GM15510 (cell line): ENCODE results near the gene PTGDR2.

Source experiments
- POLR2A ChIP-seq: IDR thresholded peaks from 3 replicates; pipeline ENCODE4 v1.6.1; 2011; ENCODE audit warnings: borderline replicate concordance; ENCODE audit not compliant: insufficient read length; ENCODE audit errors: extremely low read depth

Gene PTGDR2

DNA sequence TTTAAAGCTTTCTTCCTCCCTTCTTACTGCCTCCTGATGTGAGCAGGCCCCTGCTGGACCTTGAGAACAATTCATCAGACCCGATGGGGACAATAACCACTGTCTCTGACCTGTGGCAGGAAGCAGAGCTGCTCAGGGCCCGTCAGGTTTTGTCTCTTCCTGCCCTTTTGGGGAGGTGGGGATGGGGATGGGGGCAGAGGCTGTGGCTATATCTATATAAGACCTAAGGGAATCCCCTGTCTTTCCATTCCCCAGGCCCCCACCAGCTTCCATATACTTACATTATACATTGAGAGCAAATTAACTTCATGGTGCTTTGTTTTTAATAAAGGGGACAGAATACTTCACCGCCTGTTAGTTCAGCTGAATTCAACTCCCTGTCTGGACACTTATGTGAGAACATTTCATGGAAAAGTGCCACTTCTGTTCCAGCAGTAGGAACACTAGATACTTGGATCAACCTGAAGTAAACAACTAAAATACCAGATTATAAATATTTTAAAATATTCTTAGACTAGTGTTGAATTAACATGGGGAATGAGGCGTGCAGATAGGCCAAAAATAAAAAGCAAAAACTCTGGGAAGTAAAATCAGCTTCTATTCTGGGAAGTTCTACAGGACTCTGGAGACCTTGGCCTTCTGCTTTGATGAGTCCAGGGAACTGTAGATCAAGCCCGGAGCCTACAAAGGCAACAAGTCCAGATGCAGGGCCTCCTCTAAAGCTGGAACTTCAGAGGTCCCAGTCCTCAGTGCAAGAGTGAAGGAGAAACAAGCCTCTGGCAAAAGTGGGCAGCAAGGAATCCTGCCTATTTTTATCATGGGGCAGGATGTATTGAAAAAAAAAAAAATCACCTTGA lies 22.7 kb upstream of the PTGDR2 start:
- TF ChIP-seq POLR2A: no peak

DNA sequence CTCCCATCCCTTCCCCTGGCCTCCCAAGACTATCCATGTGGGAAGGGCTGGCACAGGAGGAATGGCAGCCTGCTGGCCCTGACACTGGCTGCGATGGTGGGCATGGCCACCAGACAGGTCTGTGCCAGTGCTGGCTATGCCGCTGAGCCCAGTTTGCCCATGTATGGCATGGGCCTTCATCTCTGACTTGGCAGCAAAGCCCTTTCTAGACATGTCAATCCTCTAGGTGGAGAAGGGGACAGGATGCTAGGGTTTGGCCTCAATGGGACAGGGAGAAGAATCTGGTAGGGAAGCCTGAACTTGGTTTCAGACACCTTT lies 20.4 kb upstream of the PTGDR2 start:
- TF ChIP-seq POLR2A: no peak

DNA sequence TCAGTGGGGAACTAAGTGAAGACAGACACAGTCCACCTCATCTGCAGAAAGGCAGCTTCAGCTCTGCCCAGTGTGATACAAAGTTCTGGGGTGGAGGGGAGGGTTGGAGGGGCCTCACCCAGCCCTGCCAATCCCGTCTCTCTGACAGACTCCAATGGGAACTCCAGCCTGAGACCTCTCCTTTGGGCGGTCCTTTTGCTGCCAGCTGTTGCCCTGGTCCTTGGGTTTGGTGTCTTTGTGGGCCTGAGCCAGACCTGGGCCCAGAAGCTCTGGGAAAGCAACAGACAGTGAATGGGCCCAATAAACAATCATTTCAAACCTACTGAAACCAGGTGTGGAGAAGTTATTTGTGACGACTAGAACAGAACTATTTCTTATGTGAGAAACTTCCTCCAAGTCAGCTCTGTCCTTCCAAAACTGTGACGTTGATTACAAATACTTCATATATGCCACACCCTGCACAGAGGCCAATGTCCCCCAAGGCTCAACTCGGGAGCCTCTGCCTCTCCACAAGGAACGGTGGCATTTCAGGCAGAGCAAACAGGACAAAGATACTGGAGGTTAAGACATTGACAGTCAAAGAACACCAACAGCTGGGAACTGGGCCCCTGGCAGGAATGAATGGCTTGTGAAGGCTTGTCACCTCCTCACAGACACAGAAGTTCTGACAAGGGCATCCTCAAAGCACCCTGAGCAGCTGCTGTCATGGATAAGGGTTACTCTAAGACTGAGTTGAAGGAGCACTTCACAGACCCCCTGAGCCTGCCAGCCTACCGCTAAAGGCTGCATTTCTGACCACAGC lies 19.8 kb upstream of the PTGDR2 start:
- TF ChIP-seq POLR2A: no peak

DNA sequence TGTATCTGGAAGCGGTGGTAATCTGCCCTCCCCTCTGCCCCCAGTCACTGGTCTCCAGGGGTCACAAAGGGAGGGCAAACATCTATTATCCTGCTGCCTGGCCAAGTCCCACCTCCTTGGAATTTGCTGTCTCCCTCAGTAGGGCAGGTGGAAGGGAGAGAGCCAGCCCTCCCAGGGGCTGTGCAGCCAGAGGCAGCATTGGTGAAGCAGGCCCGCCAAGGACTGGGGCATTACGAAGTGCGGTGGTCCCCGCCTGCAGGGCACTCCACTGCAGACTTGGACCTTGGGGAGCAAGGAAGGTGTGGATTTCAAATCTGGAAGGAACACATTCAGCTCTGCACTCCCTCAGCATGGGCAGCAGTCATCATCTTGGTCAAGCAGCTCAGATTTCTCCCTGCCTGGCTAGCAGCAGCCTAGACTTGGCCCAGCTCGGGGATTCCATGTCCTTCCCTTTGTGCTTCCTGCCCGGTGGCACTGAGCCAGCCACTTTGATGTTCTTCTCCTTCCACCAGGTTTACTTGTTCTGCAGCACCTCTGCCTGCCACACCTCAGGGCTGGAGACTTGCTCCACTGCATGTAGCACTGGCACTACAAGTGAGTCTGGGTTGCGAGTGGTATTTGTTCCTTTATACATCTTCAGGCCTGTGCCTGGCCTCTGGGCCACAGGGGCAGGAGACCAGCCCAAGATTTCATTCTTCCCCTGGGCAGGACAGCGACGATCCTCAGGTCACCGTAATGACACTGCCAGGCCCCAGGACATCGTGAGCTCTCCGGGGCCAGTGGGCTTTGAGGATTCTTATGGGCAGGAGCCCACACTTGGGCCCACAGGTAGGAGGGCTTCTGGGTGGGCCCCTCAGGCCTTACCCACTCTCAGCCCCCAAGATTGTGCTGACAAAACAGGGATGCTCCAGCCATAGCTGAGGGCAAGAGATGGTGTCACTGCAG lies 18.9 kb upstream of the PTGDR2 start:
- TF ChIP-seq POLR2A: no peak

DNA sequence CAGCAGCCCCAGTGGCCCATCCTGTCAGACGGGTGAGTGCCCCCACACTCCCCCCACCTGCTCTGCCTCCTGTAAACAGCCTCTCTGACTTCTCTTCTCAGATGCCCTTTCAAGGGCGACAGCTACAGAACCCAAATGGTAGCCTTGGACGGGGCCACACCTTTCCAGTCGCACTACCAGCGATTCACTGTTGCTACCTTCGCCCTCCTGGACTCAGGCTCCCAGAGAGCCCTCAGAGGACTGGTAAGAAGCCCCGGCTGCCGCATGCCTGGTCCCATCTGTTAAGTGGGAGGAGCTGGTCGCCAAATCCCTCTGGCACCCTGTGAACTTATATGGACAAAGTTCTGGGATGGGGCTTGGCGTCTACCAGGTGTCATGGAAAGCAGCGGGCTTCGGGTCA lies 17.8 kb upstream of the PTGDR2 start:
- TF ChIP-seq POLR2A: no peak

DNA sequence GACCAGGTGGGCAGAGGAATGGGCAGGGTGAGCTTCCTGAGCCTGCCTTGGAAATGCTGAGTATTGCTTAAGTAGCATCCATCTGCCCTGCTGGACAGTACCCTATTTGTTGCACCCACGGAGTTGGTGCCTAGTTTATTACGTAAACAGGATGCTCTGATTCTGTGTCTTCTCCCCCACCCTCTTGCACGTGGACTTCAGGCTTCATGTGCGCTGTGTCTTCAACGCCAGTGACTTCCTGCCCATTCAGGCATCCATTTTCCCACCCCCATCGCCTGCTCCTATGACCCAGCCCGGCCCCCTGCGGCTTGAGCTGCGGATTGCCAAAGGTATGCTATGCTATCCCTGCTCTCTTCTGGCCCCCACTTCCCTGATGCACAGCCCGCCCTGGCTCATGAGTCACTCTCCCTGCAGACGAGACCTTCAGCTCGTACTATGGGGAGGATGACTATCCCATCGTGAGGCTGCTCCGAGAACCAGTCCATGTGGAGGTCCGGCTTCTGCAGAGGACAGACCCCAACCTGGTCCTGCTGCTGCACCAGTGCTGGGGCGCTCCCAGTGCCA lies 17.3 kb upstream of the PTGDR2 start:
- TF ChIP-seq POLR2A: no peak

DNA sequence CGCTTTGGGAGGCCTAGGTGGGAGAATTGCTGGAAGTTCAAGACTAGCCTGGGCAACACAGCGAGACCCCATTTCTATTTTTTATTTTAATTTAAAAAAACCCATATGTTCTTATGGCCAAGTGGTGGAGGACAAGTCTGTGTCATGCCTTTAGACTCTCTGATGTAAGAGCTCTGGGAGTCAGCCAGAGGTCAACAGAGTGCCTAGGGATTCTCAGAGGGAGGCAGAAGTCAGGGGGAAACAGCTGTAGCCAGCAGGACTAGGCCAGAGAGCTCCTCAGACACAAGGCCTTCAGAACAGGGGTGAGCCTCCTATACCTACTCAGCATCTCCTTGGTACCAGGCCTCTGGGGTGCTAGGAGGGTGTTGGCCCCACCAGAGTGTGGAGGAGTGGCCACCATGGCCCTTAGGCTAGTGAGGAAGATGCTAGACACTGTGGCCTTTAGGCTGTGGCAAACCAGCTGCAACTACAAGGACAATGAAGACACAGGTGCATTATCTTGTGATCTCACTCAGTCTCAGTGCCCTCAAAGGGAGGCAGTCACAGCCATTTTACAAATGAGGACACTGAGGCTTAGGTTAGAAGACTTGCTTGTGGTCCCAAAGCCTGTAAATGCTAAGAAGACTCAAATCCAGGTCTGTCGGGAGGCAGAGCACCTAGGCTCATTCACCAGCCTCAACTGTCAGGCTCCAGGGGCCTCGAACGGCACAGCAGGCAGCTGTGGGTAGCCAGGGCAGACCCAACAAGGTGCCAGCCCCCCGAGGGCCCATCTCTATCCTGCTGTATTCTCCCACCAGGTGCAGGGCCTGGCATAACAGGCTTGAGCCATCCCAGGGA lies 16.6 kb upstream of the PTGDR2 start:
- no peak for TF ChIP-seq POLR2A

DNA sequence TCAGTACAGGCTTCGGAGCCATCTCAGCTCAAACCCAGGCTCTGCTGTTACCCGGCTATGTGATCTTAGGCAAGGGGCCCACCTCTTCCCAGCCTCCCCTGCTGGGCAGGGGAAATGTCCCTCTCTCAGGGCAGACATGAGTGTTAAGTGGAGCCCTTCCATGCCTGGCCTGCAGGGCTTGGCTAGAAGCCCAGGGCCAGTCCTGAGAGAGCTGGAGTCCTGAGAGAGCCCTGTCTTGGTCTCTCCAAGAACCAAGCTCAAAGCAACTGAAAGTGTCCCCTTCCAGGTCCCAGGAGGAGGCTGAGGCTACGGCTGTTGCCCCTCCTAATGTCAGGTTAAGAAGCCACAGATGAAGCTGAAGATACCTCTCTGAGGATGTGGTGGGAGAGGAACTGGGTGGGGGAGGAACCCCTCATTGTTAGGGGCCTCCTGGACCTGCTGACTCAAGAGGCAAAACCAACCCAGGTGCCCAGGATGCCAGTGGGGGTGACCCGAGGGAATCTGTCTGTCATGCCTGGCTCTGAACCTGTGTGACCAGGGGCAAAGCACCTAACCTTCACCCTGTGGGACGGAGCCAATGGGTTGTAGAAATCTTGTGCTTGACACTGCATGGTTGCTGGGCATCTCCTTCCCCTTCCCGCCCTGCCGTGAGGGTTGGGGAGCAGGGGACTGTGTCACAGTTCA lies 15.8 kb upstream of the PTGDR2 start:
- no peak for TF ChIP-seq POLR2A

DNA sequence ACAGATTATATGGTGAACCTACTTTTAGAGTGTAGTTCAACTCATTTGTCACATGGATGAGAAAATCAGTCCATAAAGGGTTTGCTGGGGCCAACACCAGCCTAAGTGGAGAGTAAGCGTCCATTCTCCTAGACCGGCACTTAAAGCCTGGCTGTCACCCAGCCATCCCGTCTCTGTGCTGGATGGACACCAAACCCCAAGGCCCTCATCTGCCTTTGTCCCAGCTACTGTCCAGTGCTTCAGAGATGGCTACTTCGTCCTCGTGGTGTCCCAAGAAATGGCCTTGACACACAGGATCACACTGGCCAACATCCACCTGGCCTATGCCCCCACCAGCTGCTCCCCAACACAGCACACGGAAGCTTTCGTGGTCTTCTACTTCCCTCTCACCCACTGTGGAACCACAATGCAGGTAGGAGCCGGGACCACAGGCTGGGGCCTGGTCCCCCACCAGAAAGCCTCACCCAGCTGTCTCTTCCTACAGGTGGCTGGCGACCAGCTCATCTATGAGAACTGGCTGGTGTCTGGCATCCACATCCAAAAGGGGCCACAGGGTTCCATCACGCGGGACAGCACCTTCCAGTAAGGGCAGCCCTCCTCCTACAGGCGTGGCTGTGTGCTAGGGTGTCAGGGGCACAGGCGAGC lies 15.1 kb upstream of the PTGDR2 start:
- no peak for TF ChIP-seq POLR2A

DNA sequence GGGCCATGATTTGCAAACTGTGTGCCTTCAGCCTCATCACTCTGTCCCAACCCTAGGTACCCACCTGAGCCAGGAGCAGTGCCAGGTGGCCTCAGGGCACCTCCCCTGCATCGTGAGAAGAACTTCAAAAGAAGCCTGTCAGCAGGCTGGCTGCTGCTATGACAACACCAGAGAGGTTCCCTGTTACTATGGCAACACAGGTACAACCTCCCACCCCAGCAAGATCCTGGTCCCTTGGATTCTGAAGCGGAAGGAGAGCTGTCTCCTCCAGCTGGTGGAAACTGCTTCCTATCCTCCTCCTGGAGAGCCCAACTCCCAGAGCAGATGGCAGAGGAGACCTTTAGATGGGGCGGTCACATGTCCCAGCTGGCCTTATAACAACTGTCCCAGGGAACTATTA lies 14.5 kb upstream of the PTGDR2 start:
- no peak for TF ChIP-seq POLR2A

DNA sequence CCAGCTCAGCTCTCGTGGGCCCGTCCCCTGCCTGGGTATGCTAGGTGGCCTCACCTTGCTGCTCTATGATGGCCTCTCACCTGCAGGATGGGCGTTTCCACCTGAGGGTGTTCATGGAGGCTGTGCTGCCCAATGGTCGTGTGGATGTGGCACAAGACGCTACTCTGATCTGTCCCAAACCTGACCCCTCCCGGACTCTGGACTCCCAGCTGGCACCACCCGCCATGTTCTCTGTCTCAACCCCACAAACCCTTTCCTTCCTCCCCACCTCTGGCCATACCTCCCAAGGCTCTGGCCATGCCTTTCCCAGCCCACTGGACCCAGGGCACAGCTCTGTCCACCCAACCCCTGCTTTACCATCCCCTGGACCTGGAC lies 13.7 kb upstream of the PTGDR2 start:
- TF ChIP-seq POLR2A: no peak

DNA sequence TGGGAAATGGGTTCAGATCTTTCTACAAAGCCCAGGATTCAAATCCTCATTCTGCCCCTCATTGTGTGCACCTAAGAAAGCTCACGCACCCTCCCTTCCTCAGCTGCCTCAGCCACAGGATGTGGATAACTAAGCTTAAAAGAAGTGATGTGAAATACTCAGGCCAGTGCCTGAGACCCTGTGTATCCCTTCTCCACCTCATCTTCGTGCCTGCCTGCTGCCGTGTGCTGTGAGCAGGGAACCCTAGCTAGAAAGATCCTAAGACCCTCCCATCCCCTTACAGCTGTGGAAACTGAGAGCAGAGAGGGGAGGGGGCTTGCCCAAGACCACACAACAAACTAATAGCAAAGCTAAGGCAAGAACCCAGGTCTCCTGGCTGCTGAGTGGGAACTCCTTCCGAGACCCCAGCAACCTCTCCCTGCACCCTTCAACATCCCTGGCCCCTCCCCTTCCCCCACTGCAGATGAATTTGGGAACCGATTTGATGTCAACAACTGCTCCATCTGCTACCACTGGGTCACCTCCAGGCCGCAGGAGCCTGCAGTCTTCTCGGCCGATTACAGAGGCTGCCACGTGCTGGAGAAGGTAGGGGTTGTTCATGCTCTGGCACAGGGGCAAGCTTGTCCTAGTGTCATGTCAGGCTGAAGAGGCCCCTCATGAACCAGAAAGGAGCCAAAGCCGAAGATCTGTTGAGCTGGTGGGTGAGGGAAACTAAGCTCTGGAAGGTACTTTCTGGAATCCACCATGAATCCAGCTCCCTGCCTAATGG lies 13.1 kb upstream of the PTGDR2 start:
- no peak for TF ChIP-seq POLR2A
